HCT116 (cell line): ENCODE measurements around the gene EIF4E1B. TPM values are rescaled to one million over a fixed set of nuclear protein-coding genes. Genes with fewer than 3 reads are reported as not detected.

Source experiments
- ATAC-seq: fragments of 200-7000 bp; cut with Tn5 transposase; 2 replicates; pipeline ENCODE4 v1.9.1; 2020; ENCODE audit warnings: mild to moderate bottlenecking, moderate library complexity
- BruUV-seq: library from RNA; stranded (reverse); fragments of 400-500 nt; replicated peaks from 2 replicates; lab custom pipeline; 2021; lab: Mats Ljungman, UMichigan
- CTCF ChIA-PET: fragments of 300-600 bp; sonication (Branson Sonifier 250); formaldehyde crosslinking; loops from one replicate; lab custom pipeline; 2021; ENCODE audit warnings: antibody characterized with exemption; lab: Charles Lee
- POLR2A ChIA-PET: fragments of 300-600, 350-600 bp; sonication (Branson Sonifier 250); formaldehyde crosslinking; loops from one replicate; lab custom pipeline; 2021; ENCODE audit warnings: antibody characterized with exemption; lab: Charles Lee
- RAD21 ChIA-PET, 2 experiments: fragments of 300-600 bp; sonication (Branson Sonifier 250); formaldehyde crosslinking; loops; one replicate each; lab custom pipeline; 2023; ENCODE audit warnings: low total read pairs in 2 of 2; ENCODE audit not compliant: uncharacterized antibody in 2 of 2, unreplicated experiment in 2 of 2, low non-redundant PET in 1 of 2; lab: Charles Lee
- DNase-seq: peaks from one replicate; pipeline ENCODE4 v3.0.0-alpha.2; 2010; ENCODE audit warnings: low read depth, low spot score
- H2AFZ ChIP-seq: fragments of 200-600 bp; shearing (Covaris generic), sonication (generic); 2 replicates; pipeline ENCODE4 v1.6.1; 2017; ENCODE audit warnings: low read depth, mixed run types, mixed read lengths, antibody characterized with exemption, low read length; ENCODE audit not compliant: poor library complexity, severe bottlenecking
- H3K27ac ChIP-seq: 2 replicates; pipeline ENCODE4 v1.5.1; 2012; ENCODE audit warnings: low read depth, low read length
- H3K27me3 ChIP-seq: fragments of 200-600 bp; sonication (generic); 2 replicates; pipeline ENCODE4 v1.6.1; 2016; ENCODE audit warnings: mixed run types, low read length, mixed read lengths; ENCODE audit not compliant: insufficient read depth
- H3K36me3 ChIP-seq, 2 experiments: fragments of 200-500 bp in 1 of 2; fragments of 200-600 bp in 1 of 2; sonication (Bioruptor generic) in 1 of 2; sonication (generic) in 1 of 2; 2 replicates each; pipeline versions ENCODE4 v1.5.1 to v1.6.1; 2014 to 2016; ENCODE audit warnings: low read length in 2 of 2, inconsistent platforms in 1 of 2, mixed read lengths in 1 of 2, mixed run types in 1 of 2; ENCODE audit not compliant: insufficient read depth in 2 of 2, control insufficient read depth in 1 of 2
- H3K4me1 ChIP-seq, 2 experiments: fragments of 200-600 bp in 1 of 2; sonication (generic) in 1 of 2; 2 replicates each; pipeline versions ENCODE4 v1.5.1 to v1.6.1; 2012 to 2017; ENCODE audit warnings: low read length in 2 of 2, inconsistent platforms in 1 of 2, mild to moderate bottlenecking in 1 of 2, mixed read lengths in 1 of 2, mixed run types in 1 of 2, moderate library complexity in 1 of 2; ENCODE audit not compliant: insufficient read depth in 2 of 2, control insufficient read depth in 1 of 2
- H3K4me2 ChIP-seq: fragments of 200-600 bp; sonication (generic); 2 replicates; pipeline ENCODE4 v1.6.1; 2017; ENCODE audit warnings: mixed run types, low read length, mixed read lengths
- H3K4me3 ChIP-seq, 2 experiments: fragments of 200-600 bp in 1 of 2; sonication (generic) in 1 of 2; replicated peaks in 1 of 2; 2 replicates each; pipeline ENCODE4 v1.5.1; 2011 to 2016; ENCODE audit warnings: low read length in 2 of 2, control low read depth in 1 of 2, low read depth in 1 of 2, mild to moderate bottlenecking in 1 of 2, mixed read lengths in 1 of 2, mixed run types in 1 of 2
- H3K79me2 ChIP-seq: fragments of 200-600 bp; sonication (generic); 2 replicates; pipeline ENCODE4 v1.6.1; 2017; ENCODE audit warnings: mild to moderate bottlenecking, mixed run types, low read length, moderate library complexity, mixed read lengths; ENCODE audit not compliant: insufficient read depth
- H3K9ac ChIP-seq: fragments of 200-600 bp; sonication (generic); 2 replicates; pipeline ENCODE4 v1.6.1; 2016; ENCODE audit warnings: low read length, mixed read lengths
- H3K9me2 ChIP-seq: fragments of 200-600 bp; sonication (generic), shearing (Covaris generic); 2 replicates; pipeline ENCODE4 v1.6.1; 2017; ENCODE audit warnings: mixed run types, mild to moderate bottlenecking, moderate library complexity; ENCODE audit not compliant: insufficient read depth
- H3K9me3 ChIP-seq, 2 experiments: fragments of 200-500 bp in 1 of 2; fragments of 200-600 bp in 1 of 2; sonication (Bioruptor generic) in 1 of 2; sonication (generic) in 1 of 2; 2 replicates each; pipeline ENCODE4 v1.6.1; 2014 to 2017; ENCODE audit warnings: low read length in 2 of 2, mixed read lengths in 2 of 2, inconsistent platforms in 1 of 2, low read depth in 1 of 2, mild to moderate bottlenecking in 1 of 2, mixed run types in 1 of 2, moderate library complexity in 1 of 2; ENCODE audit not compliant: control insufficient read depth in 1 of 2, insufficient read depth in 1 of 2
- H4K20me1 ChIP-seq: fragments of 200-600 bp; sonication (generic), shearing (Covaris generic); 2 replicates; pipeline ENCODE4 v1.6.1; 2017; ENCODE audit warnings: mixed run types, mild to moderate bottlenecking, moderate library complexity; ENCODE audit not compliant: insufficient read depth
- CBX3 ChIP-seq: IDR thresholded peaks from 2 replicates; pipeline ENCODE4 v1.6.1; 2012; ENCODE audit warnings: low read depth
- CEBPB ChIP-seq: IDR thresholded peaks from 2 replicates; pipeline ENCODE4 v1.6.1; 2012; ENCODE audit warnings: low read depth
- EGR1 ChIP-seq: IDR thresholded peaks from 2 replicates; pipeline ENCODE4 v1.6.1; 2012; ENCODE audit warnings: low read depth
- ELF1 ChIP-seq: IDR thresholded peaks from 2 replicates; pipeline ENCODE4 v1.6.1; 2012; ENCODE audit warnings: low read depth, borderline replicate concordance
- EZH2 ChIP-seq: fragments of 200-600 bp; sonication (generic); IDR thresholded peaks from 2 replicates; pipeline ENCODE4 v1.6.1; 2017; ENCODE audit warnings: antibody characterized with exemption, mixed run types
- EZH2phosphoT487 ChIP-seq: fragments of 200-600 bp; IDR thresholded peaks from 2 replicates; pipeline ENCODE4 v1.6.1; 2018; ENCODE audit warnings: antibody characterized with exemption, borderline replicate concordance
- FOSL1 ChIP-seq: IDR thresholded peaks from 2 replicates; pipeline ENCODE4 v1.6.1; 2012; ENCODE audit warnings: low read depth
- JUND ChIP-seq: IDR thresholded peaks from 2 replicates; pipeline ENCODE4 v1.6.1; 2012
- POLR2A ChIP-seq: IDR thresholded peaks from 2 replicates; pipeline ENCODE4 v1.7.0; 2011; ENCODE audit warnings: borderline replicate concordance; ENCODE audit not compliant: insufficient read depth, insufficient read length; ENCODE audit errors: extremely low read depth
- POLR2AphosphoS5 ChIP-seq: IDR thresholded peaks from 2 replicates; pipeline ENCODE4 v1.6.1; 2011; ENCODE audit warnings: mild to moderate bottlenecking, low read depth, low read length, moderate library complexity
- RAD21 ChIP-seq: IDR thresholded peaks from 2 replicates; pipeline ENCODE4 v1.6.1; 2012; ENCODE audit warnings: low read depth, mild to moderate bottlenecking
- SIN3A ChIP-seq: IDR thresholded peaks from 2 replicates; pipeline ENCODE4 v1.6.1; 2012; ENCODE audit warnings: low read depth
- SP1 ChIP-seq: IDR thresholded peaks from 2 replicates; pipeline ENCODE4 v1.6.1; 2012; ENCODE audit warnings: low read depth
- SRF ChIP-seq: IDR thresholded peaks from 2 replicates; pipeline ENCODE4 v1.6.1; 2012; ENCODE audit warnings: low read depth
- YY1 ChIP-seq: IDR thresholded peaks from 2 replicates; pipeline ENCODE4 v1.6.1; 2011; ENCODE audit warnings: low read length, low read depth, moderate library complexity, mild to moderate bottlenecking; ENCODE audit not compliant: insufficient replicate concordance; ENCODE audit errors: extremely low read depth
- ZNF274 ChIP-seq: fragments of 200-500 bp; sonication (Bioruptor generic); IDR thresholded peaks from 2 replicates; pipeline ENCODE4 v1.6.1; 2014; ENCODE audit warnings: mild to moderate bottlenecking, low read depth, low read length, inconsistent platforms
- intact Hi-C: fragments of 100-400 bp; cut with micrococcal nuclease; formaldehyde crosslinking; loops from 2 replicates; pipeline ENCODE4 v1.10.0; 2022
- total RNA-seq: library from RNA; stranded (reverse); gene quantifications from one replicate; pipeline ENCODE4 v1.2.1, GENCODE V29; 2021; ENCODE audit not compliant: unreplicated experiment
- TF ChIP-seq, protein P1 (sequence below): IDR thresholded peaks from 2 replicates; pipeline ENCODE4 v1.6.1; 2012
- TF ChIP-seq, protein P2 (sequence below): IDR thresholded peaks from 2 replicates; pipeline ENCODE4 v1.6.1; 2012; ENCODE audit warnings: low read depth
- TF ChIP-seq, protein P3 (sequence below): IDR thresholded peaks from 2 replicates; pipeline ENCODE4 v1.6.1; 2011; ENCODE audit warnings: mild to moderate bottlenecking, low read length, moderate library complexity; ENCODE audit not compliant: insufficient replicate concordance; ENCODE audit errors: extremely low read depth

Gene EIF4E1B
- total RNA-seq, 1 experiment from 2014 or later: 0.07 TPM

DNA sequence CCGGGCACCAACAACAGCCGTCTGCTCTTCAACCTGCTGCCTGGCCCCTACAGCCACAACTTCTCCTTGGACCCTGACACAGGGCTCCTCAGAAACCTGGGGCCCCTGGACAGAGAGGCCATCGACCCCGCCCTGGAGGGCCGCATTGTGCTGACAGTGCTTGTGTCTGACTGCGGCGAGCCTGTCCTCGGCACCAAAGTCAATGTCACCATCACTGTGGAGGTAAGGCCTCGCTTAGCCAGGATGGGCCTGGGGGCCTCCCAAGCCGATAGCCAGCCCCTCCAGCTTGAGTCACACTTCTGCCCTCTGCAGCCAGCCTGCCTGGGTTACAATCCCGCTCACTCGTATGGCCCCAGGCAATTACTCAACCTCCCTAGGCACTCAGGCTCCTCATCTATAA, 49.1 kb upstream of the EIF4E1B start:
- H3K27ac ChIP-seq: no peak overlapping the region
- intact Hi-C loops: no loop called here
- H3K4me3 ChIP-seq: no peak overlapping the region
- no peak overlapping the region for H3K9ac ChIP-seq
- H4K20me1 ChIP-seq: no peaks in the 10 kb centered on the region
- ATAC-seq: no peak
- H3K9me3 ChIP-seq: peaks cover 5 to 9% of the 10 kb centered on the region in 2 experiments; a peak in 2 of 4 replicates
- CTCF ChIA-PET: no interaction called here
- H3K36me3 ChIP-seq: no peaks in the 10 kb centered on the region
- H3K79me2 ChIP-seq: no peaks in the 10 kb centered on the region
- TF ChIP-seq EZH2phosphoT487 (no peak), YY1 (no peak), POLR2A (no peak), POLR2AphosphoS5 (no peak), CEBPB (no peak), EZH2 (no peak), CBX3 (no peak), FOSL1 (no peak), SRF (no peak), EGR1 (no peak), ZNF274 (no peak), SIN3A (no peak), RAD21 (no peak), SP1 (no peak), JUND (no peak), ELF1 (no peak)
- TF ChIP-seq, protein P1, sequence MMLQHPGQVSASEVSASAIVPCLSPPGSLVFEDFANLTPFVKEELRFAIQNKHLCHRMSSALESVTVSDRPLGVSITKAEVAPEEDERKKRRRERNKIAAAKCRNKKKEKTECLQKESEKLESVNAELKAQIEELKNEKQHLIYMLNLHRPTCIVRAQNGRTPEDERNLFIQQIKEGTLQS: no peak
- TF ChIP-seq, protein P2, sequence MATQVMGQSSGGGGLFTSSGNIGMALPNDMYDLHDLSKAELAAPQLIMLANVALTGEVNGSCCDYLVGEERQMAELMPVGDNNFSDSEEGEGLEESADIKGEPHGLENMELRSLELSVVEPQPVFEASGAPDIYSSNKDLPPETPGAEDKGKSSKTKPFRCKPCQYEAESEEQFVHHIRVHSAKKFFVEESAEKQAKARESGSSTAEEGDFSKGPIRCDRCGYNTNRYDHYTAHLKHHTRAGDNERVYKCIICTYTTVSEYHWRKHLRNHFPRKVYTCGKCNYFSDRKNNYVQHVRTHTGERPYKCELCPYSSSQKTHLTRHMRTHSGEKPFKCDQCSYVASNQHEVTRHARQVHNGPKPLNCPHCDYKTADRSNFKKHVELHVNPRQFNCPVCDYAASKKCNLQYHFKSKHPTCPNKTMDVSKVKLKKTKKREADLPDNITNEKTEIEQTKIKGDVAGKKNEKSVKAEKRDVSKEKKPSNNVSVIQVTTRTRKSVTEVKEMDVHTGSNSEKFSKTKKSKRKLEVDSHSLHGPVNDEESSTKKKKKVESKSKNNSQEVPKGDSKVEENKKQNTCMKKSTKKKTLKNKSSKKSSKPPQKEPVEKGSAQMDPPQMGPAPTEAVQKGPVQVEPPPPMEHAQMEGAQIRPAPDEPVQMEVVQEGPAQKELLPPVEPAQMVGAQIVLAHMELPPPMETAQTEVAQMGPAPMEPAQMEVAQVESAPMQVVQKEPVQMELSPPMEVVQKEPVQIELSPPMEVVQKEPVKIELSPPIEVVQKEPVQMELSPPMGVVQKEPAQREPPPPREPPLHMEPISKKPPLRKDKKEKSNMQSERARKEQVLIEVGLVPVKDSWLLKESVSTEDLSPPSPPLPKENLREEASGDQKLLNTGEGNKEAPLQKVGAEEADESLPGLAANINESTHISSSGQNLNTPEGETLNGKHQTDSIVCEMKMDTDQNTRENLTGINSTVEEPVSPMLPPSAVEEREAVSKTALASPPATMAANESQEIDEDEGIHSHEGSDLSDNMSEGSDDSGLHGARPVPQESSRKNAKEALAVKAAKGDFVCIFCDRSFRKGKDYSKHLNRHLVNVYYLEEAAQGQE: no peak
- TF ChIP-seq, protein P3, sequence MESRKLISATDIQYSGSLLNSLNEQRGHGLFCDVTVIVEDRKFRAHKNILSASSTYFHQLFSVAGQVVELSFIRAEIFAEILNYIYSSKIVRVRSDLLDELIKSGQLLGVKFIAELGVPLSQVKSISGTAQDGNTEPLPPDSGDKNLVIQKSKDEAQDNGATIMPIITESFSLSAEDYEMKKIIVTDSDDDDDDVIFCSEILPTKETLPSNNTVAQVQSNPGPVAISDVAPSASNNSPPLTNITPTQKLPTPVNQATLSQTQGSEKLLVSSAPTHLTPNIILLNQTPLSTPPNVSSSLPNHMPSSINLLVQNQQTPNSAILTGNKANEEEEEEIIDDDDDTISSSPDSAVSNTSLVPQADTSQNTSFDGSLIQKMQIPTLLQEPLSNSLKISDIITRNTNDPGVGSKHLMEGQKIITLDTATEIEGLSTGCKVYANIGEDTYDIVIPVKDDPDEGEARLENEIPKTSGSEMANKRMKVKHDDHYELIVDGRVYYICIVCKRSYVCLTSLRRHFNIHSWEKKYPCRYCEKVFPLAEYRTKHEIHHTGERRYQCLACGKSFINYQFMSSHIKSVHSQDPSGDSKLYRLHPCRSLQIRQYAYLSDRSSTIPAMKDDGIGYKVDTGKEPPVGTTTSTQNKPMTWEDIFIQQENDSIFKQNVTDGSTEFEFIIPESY: no peak
- no peak overlapping the region for H3K4me2 ChIP-seq
- no peaks in the 10 kb centered on the region for H3K27me3 ChIP-seq
- POLR2A ChIA-PET: no interaction called here
- H3K4me1 ChIP-seq: peaks cover 0 to 10% of the 10 kb centered on the region in 2 experiments; a peak in 2 of 4 replicates
- no peak for DNase-seq
- no peaks in the 10 kb centered on the region for H3K9me2 ChIP-seq
- RAD21 ChIA-PET: no interaction called here
- no TSS peak for BruUV-seq
- no peak overlapping the region for H2AFZ ChIP-seq
